LNCaP clone FGC (cell line): ENCODE measurements around the gene COL1A2.

ENCODE experiments used
- DNase-seq: peaks from one replicate; pipeline ENCODE4 v3.0.0-alpha.2; 2011; ENCODE audit warnings: low read depth
- H3K4me3 ChIP-seq: 2 replicates; pipeline ENCODE4 v1.5.1; 2011; ENCODE audit warnings: mild to moderate bottlenecking, low read depth, low read length, control low read depth
- TF ChIP-seq, protein P1 (sequence below): IDR thresholded peaks from 2 replicates; pipeline ENCODE4 v1.5.1; 2012; ENCODE audit warnings: mild to moderate bottlenecking; ENCODE audit not compliant: control insufficient read depth, insufficient read depth; ENCODE audit errors: extremely low read depth

COL1A2 gene

DNA sequence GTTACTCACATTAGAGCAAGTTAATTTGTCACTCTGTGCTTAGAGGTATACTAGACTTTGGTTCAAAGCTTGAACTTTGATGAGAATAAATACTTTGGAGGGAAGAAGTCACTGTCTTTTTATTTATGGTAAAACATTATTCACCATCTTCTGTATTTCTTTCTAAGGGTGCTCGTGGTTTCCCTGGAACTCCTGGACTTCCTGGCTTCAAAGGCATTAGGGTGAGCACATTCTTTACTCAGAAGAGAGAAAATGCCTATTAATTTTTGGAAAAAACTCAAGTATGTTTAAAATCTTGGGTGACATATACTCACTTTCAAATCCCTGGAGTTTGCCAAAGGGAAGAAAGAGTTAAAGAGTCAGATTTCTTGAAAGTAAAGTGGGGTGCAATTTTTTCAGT, 10.8 kb downstream of the COL1A2 start:
- no peak for DNase-seq
- no peak overlapping the region for H3K4me3 ChIP-seq
- TF ChIP-seq, protein P1, sequence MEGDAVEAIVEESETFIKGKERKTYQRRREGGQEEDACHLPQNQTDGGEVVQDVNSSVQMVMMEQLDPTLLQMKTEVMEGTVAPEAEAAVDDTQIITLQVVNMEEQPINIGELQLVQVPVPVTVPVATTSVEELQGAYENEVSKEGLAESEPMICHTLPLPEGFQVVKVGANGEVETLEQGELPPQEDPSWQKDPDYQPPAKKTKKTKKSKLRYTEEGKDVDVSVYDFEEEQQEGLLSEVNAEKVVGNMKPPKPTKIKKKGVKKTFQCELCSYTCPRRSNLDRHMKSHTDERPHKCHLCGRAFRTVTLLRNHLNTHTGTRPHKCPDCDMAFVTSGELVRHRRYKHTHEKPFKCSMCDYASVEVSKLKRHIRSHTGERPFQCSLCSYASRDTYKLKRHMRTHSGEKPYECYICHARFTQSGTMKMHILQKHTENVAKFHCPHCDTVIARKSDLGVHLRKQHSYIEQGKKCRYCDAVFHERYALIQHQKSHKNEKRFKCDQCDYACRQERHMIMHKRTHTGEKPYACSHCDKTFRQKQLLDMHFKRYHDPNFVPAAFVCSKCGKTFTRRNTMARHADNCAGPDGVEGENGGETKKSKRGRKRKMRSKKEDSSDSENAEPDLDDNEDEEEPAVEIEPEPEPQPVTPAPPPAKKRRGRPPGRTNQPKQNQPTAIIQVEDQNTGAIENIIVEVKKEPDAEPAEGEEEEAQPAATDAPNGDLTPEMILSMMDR, result no peak

GRCh38 chr7:94406696-94407095, 12.0 kb downstream of the COL1A2 start:
- no peak overlapping the region for H3K4me3 ChIP-seq
- no peak for DNase-seq
- TF ChIP-seq, protein P1, result no peak

DNA sequence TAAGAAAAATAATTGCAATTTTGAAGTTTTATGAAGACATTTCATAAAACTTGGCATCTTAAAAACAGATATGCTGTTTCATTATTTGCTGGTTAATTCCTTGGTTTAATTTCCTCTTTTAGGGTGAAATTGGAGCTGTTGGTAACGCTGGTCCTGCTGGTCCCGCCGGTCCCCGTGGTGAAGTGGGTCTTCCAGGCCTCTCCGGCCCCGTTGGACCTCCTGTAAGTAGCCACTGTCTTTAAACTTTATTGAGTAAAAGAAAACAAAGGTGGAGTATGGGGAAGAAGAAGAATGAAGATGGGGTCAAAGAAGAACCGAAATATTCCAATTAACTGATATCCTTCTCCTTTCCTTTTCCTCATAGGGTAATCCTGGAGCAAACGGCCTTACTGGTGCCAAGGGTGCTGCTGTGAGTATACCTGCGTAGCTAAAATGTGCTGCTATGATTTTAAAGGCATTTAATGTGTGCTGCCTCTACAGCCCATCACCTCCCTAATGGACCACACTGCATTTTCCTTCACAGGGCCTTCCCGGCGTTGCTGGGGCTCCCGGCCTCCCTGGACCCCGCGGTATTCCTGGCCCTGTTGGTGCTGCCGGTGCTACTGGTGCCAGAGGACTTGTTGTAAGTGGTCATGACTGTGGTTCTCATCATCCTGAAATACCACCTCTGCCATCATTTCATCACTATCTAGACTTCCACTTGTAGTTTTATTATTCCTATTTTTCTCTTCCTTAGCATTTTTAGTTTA, 14.7 kb downstream of the COL1A2 start:
- H3K4me3 ChIP-seq, result no peak overlapping the region
- no peak for DNase-seq
- TF ChIP-seq, protein P1, result no peak

DNA sequence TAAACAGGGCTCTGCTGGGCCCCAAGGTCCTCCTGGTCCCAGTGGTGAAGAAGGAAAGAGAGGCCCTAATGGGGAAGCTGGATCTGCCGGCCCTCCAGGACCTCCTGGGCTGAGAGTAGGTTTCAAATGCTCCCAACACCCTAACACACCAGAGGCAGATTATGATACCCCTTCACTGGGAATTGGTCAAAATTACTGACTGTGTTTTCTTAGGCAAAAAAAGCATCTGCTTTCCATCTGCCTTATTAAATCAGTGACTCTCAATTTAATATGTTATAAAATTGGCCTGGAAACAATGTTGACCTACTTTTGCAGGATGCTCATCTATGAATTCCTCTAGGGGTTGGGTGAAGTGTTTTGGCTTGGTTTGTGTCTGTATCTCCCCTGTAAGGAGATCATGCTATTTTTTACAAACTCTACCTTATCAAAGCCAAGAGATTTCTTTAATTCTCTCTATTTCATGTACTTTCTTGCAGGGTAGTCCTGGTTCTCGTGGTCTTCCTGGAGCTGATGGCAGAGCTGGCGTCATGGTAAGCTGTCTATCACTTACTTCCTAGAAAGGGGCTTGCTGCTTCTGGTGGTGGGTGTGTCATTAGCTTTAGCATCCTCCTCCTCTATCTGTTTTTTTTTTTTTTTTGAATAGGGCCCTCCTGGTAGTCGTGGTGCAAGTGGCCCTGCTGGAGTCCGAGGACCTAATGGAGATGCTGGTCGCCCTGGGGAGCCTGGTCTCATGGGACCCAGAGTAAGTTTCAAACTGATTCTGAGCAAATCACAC, 15.9 kb downstream of the COL1A2 start:
- no peak for DNase-seq
- TF ChIP-seq, protein P1, result no peak

DNA sequence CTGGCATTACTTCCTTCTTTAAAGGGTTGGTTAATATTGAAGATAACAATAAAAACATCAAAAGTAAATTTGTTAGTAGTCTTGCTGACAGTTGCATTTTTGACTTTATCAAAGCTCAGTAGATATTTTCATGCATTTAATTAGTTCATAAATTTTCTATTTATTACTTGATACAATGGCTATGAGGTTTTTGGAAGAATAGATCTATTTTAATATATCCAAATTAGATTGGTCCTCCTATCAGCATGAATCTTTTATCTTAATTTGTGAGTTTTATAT, 16.4 kb downstream of the COL1A2 start:
- TF ChIP-seq, protein P1, result no peak
- DNase-seq, result no peak
- H3K4me3 ChIP-seq, result no peak overlapping the region

More for the DNA sequence above, 15.9 kb downstream of the COL1A2 start:
- H3K4me3 ChIP-seq, result no peak overlapping the region

- no peak for DNase-seq
- TF ChIP-seq, protein P1, result no peak
- no peak overlapping the region for H3K4me3 ChIP-seq
These were observed 18.1 kb downstream of the COL1A2 start for GRCh38 chr7:94412762-94413322.
